Keratinocyte (primary cell): ENCODE results near the gene ETV5. TPM values are rescaled to one million over a fixed set of nuclear protein-coding genes. Genes with fewer than 3 reads are reported as not detected.

Experiments used
- DNase-seq: peaks from one replicate; pipeline ENCODE4 v3.0.0-alpha.2; 2011; ENCODE audit warnings: low read depth, missing footprints, low spot score
- FAIRE-seq: peaks from 2 replicates; lab custom pipeline; 2011; peaks lifted over from hg19 to GRCh38; lab: Jason Lieb, UNC
- H2AFZ ChIP-seq: 2 replicates; pipeline ENCODE4 v1.6.0; 2012; ENCODE audit warnings: low read length, control low read depth, inconsistent platforms; ENCODE audit not compliant: control insufficient read depth
- H3K27ac ChIP-seq: 2 replicates; pipeline ENCODE4 v1.5.1; 2011; ENCODE audit warnings: low read length; ENCODE audit not compliant: control insufficient read depth, insufficient read depth
- H3K27me3 ChIP-seq: 3 replicates; pipeline ENCODE4 v1.6.0; 2011; ENCODE audit warnings: low read length; ENCODE audit not compliant: control insufficient read depth, insufficient read depth; ENCODE audit errors: extremely low read depth
- H3K36me3 ChIP-seq, 2 experiments: 2 replicates in 1 of 2; 3 replicates in 1 of 2; pipeline ENCODE4 v1.5.1; 2011; ENCODE audit warnings: low read length in 2 of 2, mild to moderate bottlenecking in 1 of 2; ENCODE audit not compliant: control insufficient read depth in 2 of 2, insufficient read depth in 2 of 2; ENCODE audit errors: extremely low read depth in 1 of 2
- H3K4me1 ChIP-seq: 3 replicates; pipeline ENCODE4 v1.5.1; 2011; ENCODE audit warnings: low read length; ENCODE audit not compliant: control insufficient read depth, insufficient read depth; ENCODE audit errors: extremely low read depth
- H3K4me2 ChIP-seq: 3 replicates; pipeline ENCODE4 v1.6.0; 2011; ENCODE audit warnings: low read depth, low read length; ENCODE audit not compliant: control insufficient read depth, insufficient read depth; ENCODE audit errors: extremely low read depth
- H3K4me3 ChIP-seq, 3 experiments: fragments of 200-600 bp in 1 of 3; sonication (generic) in 1 of 3; 2 replicates in 2 of 3; 3 replicates in 1 of 3; pipeline ENCODE4 v1.5.1; 2011 to 2016; ENCODE audit warnings: low read length in 3 of 3, mild to moderate bottlenecking in 3 of 3, control low read depth in 2 of 3, inconsistent platforms in 1 of 3, low read depth in 1 of 3, mixed read lengths in 1 of 3, mixed run types in 1 of 3, moderate library complexity in 1 of 3; ENCODE audit not compliant: control insufficient read depth in 2 of 3, insufficient read depth in 2 of 3; ENCODE audit errors: extremely low read depth in 1 of 3
- H3K79me2 ChIP-seq: 2 replicates; pipeline ENCODE4 v1.6.0; 2012; ENCODE audit warnings: low read length; ENCODE audit not compliant: control insufficient read depth, insufficient read depth
- H3K9ac ChIP-seq: 3 replicates; pipeline ENCODE4 v1.6.0; 2011; ENCODE audit warnings: low read length; ENCODE audit not compliant: control insufficient read depth, insufficient read depth; ENCODE audit errors: extremely low read depth
- H3K9me1 ChIP-seq: 3 replicates; pipeline ENCODE4 v1.6.0; 2011; ENCODE audit warnings: low read length; ENCODE audit not compliant: control insufficient read depth, insufficient read depth; ENCODE audit errors: extremely low read depth
- H3K9me3 ChIP-seq: 2 replicates; pipeline ENCODE4 v1.5.1; 2012; ENCODE audit warnings: low read depth, low read length; ENCODE audit not compliant: control insufficient read depth
- H4K20me1 ChIP-seq: 3 replicates; pipeline ENCODE4 v1.6.0; 2011; ENCODE audit warnings: low read length; ENCODE audit not compliant: control insufficient read depth, insufficient read depth; ENCODE audit errors: extremely low read depth
- CTCF ChIP-seq, 3 experiments: IDR thresholded peaks in 1 of 3; conservative IDR thresholded peaks in 1 of 3; optimal IDR thresholded peaks in 1 of 3; 2 replicates in 2 of 3; 3 replicates in 1 of 3; pipeline versions ENCODE3 to v1.5.1; 2011; ENCODE audit warnings: low read length in 3 of 3, mild to moderate bottlenecking in 3 of 3, moderate library complexity in 2 of 3, control low read depth in 1 of 3, inconsistent platforms in 1 of 3; ENCODE audit not compliant: insufficient read depth in 2 of 3; ENCODE audit errors: extremely low read depth in 1 of 3
- EZH2 ChIP-seq: IDR thresholded peaks from one replicate; pipeline ENCODE4 v1.6.1; 2012; ENCODE audit warnings: inconsistent platforms, mild to moderate bottlenecking, low read length, moderate library complexity
- dilution Hi-C: fragments of 300-500 bp; cut with MboI; formaldehyde crosslinking; loops from one replicate; pipeline ENCODE4 v1.7.0; 2020; ENCODE audit warnings: low sequenced_read_pairs; ENCODE audit not compliant: extremely low pct_ligation_motif_present
- polyA plus RNA-seq, 5 experiments: library from polyadenylated mRNA; depleted of rRNA in 3 of 5; stranded (reverse) in 3 of 5; stranded (forward) in 1 of 5; unstranded in 1 of 5; fragments of >200 nt; gene quantifications; 1 replicate in 1 of 5; 2 replicates in 3 of 5; 3 replicates in 1 of 5; pipeline versions ENCODE4 v1.2.1 to v1.2.3, GENCODE V29; 2011 to 2012; ENCODE audit warnings: missing spikeins in 2 of 5, low read depth in 1 of 5, low replicate concordance in 1 of 5

Gene ETV5
- polyA plus RNA-seq, 1 donor (not counting 4 experiments of a cell fraction or from before 2014, with no cell fraction given) = 28.7 TPM

GRCh38 chr3:186151077-186151971 is 42.4 kb upstream of the ETV5 start:
- no peaks in the 10 kb centered on the region for H3K9me1 ChIP-seq
- DNase-seq (no peak), FAIRE-seq (no peak)
- TF ChIP-seq CTCF (optimal IDR thresholded peaks at IDR 0.05 in 1 of 3, IDR thresholded peaks at IDR 0.05 in 1 of 3, conservative IDR thresholded peaks at IDR 0.05 in 1 of 3; ENCODE audit: extremely low read depth in 1 of 3, insufficient read depth in 2 of 3, low read length in 3 of 3) (no peak), EZH2 (no peak)
- no peak overlapping the region for H2AFZ ChIP-seq
- H3K27ac ChIP-seq = no peak overlapping the region
- H3K36me3 ChIP-seq = no peaks in the 10 kb centered on the region
- H3K27me3 ChIP-seq = peaks cover 5% of the 10 kb centered on the region
- H4K20me1 ChIP-seq = no peaks in the 10 kb centered on the region
- no peak overlapping the region for H3K4me2 ChIP-seq
- no peaks in the 10 kb centered on the region for H3K4me1 ChIP-seq
- H3K9ac ChIP-seq = no peak overlapping the region
- no peak overlapping the region for H3K4me3 ChIP-seq
- dilution Hi-C loops = no loop called here
- no peaks in the 10 kb centered on the region for H3K79me2 ChIP-seq
- H3K9me3 ChIP-seq = no peaks in the 10 kb centered on the region

GRCh38 chr3:186150041-186150830 is 41.3 kb upstream of the ETV5 start:
- no peak for TF ChIP-seq EZH2
- TF ChIP-seq CTCF (optimal IDR thresholded peaks at IDR 0.05 in 1 of 3, IDR thresholded peaks at IDR 0.05 in 1 of 3, conservative IDR thresholded peaks at IDR 0.05 in 1 of 3; ENCODE audit: extremely low read depth in 1 of 3, insufficient read depth in 2 of 3, low read length in 3 of 3) = no peak

More at GRCh38 chr3:186150041-186150830, 41.3 kb upstream of the ETV5 start:
- no peak for DNase-seq
- Histone ChIP-seq H3K27me3 (peaks cover 5% of the 10 kb centered on the region), H3K79me2 (no peaks in the 10 kb centered on the region), H2AFZ (no peak overlapping the region), H4K20me1 (no peaks in the 10 kb centered on the region), H3K4me2 (no peak overlapping the region), H3K9me1 (no peaks in the 10 kb centered on the region), H3K4me1 (no peaks in the 10 kb centered on the region), H3K9ac (no peak overlapping the region), H3K4me3 (no peak overlapping the region), H3K27ac (no peak overlapping the region), H3K36me3 (no peaks in the 10 kb centered on the region), H3K9me3 (no peaks in the 10 kb centered on the region)
- dilution Hi-C loops = no loop called here
- no peak for FAIRE-seq
